Tibial nerve (tissue), 4 donors: ENCODE data around the gene RTBDN. TPM values are rescaled to one million over a fixed set of nuclear protein-coding genes. Genes with fewer than 3 reads are reported as not detected.

Source experiments
- DNase-seq, 2 donors: peaks; one replicate each; pipeline ENCODE4 v3.0.0-alpha.2; 2019; ENCODE audit warnings: low spot score in 2 of 2
- H3K27ac ChIP-seq, 4 donors: fragments of 200-600 bp; sonication (generic) in 3 of 4; one replicate each; pipeline ENCODE4 v1.5.1; 2017 to 2019; ENCODE audit warnings: mild to moderate bottlenecking in 1 of 4
- H3K27me3 ChIP-seq, 2 donors: fragments of 200-600 bp; sonication (generic) in 1 of 2; one replicate each; pipeline versions ENCODE4 v1.5.1 to v1.6.0; 2017 to 2019
- H3K36me3 ChIP-seq, 3 donors: fragments of 200-600 bp; sonication (generic); one replicate each; pipeline ENCODE4 v1.5.1; 2018 to 2019
- H3K4me1 ChIP-seq, 4 donors: fragments of 200-600 bp; sonication (generic) in 3 of 4; one replicate each; pipeline ENCODE4 v1.5.1; 2017 to 2019
- H3K4me3 ChIP-seq, 4 donors: fragments of 200-600 bp; sonication (generic) in 3 of 4; one replicate each; pipeline ENCODE4 v1.5.1; 2017 to 2019; ENCODE audit warnings: mild to moderate bottlenecking in 1 of 4, moderate library complexity in 1 of 4
- H3K9me3 ChIP-seq, 4 donors: fragments of 200-600 bp; sonication (generic) in 3 of 4; one replicate each; pipeline ENCODE4 v1.5.1; 2017 to 2019
- EP300 ChIP-seq, 2 donors: sonication (generic); formaldehyde crosslinking; IDR thresholded peaks; one replicate each; pipeline ENCODE4 v1.6.1; 2017; ENCODE audit warnings: antibody characterized with exemption in 2 of 2, mild to moderate bottlenecking in 1 of 2
- POLR2A ChIP-seq, 2 donors: fragments of 450-650 bp; IDR thresholded peaks; one replicate each; pipeline ENCODE4 v1.6.1; 2017; ENCODE audit warnings: antibody characterized with exemption in 2 of 2, mild to moderate bottlenecking in 2 of 2, moderate library complexity in 2 of 2
- WGBS, 2 donors: methylation state at CpG; one replicate each; pipeline ENCODE4 v1.1.5; 2018; 5-methylcytosine and 5-hydroxymethylcytosine counted together
- total RNA-seq, 4 donors: library from RNA; depleted of rRNA; stranded (reverse); fragments of >200 nt; gene quantifications; one replicate each; pipeline ENCODE4 v1.1.0, GENCODE V29; 2016
- TF ChIP-seq, protein P1 (sequence below), 5 experiments: fragments of 200-600 bp in 3 of 5; fragments of 450-650 bp in 2 of 5; sonication (generic) in 3 of 5; IDR thresholded peaks; one replicate each; pipeline ENCODE4 v1.5.1; 2016 to 2019; ENCODE audit warnings: antibody characterized with exemption in 5 of 5, mild to moderate bottlenecking in 3 of 5, moderate library complexity in 2 of 5

Gene RTBDN
- total RNA-seq, 4 donors from 2014 or later = not detected

DNA sequence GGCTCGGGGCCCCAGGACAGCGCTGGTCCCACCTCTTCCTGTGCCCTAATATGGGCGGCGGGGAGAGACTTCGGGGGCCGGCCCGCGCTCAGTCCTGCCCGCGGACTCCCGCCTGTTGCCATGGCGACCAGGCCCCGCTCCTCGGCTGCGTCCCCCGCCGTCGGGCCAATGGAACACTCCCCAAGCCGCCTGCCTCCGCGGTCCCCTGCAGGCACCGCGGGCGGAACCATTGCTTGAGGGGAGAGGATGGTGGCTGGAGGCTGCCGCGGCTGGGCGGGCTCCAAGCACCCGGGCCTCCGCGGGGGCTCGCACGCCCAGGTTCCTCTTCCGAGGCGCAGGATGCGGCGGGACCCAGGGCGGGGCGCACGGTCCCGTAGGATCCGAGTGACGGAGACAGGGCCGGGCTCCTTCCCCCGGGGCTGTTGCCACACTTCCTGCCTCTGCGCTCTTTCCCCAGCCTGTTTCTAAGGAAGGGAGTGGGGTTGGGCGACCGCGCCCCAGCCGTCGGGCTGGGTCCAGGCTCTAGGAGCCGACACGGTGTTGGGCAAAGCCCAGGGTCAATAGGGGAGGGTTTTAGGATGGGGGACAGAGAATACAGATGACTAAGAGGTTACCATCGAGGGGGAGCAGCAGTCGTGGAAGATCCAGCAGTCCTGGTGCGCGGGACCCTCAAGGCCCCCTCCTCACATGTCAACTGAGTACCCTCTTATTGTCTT, 44.3 kb downstream of the RTBDN start:
- Histone ChIP-seq H3K36me3 (no peaks in the 10 kb centered on the region), H3K4me1 (peaks cover 0 to 65% (median 50%) of the 10 kb centered on the region in 4 donors), H3K27me3 (no peaks in the 10 kb centered on the region), H3K27ac (peak overlapping the region; percentile 99 to 100 (median 99)), H3K4me3 (peak overlapping the region; percentile 61 to 98 (median 79)), H3K9me3 (no peaks in the 10 kb centered on the region)
- TF ChIP-seq EP300 (IDR thresholded peaks at IDR 0.05) (peak; percentile 84 to 99), POLR2A (IDR thresholded peaks at IDR 0.05) (peak; percentile 94)
- TF ChIP-seq, protein P1, sequence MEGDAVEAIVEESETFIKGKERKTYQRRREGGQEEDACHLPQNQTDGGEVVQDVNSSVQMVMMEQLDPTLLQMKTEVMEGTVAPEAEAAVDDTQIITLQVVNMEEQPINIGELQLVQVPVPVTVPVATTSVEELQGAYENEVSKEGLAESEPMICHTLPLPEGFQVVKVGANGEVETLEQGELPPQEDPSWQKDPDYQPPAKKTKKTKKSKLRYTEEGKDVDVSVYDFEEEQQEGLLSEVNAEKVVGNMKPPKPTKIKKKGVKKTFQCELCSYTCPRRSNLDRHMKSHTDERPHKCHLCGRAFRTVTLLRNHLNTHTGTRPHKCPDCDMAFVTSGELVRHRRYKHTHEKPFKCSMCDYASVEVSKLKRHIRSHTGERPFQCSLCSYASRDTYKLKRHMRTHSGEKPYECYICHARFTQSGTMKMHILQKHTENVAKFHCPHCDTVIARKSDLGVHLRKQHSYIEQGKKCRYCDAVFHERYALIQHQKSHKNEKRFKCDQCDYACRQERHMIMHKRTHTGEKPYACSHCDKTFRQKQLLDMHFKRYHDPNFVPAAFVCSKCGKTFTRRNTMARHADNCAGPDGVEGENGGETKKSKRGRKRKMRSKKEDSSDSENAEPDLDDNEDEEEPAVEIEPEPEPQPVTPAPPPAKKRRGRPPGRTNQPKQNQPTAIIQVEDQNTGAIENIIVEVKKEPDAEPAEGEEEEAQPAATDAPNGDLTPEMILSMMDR (IDR thresholded peaks at IDR 0.05) = peak in 2 of 5 experiments; percentile 31 to 50
- 1 to 3% methylated on average over 17 to 30 of the region's 56 CpGs for whole genome bisulfite sequencing, 2 donors
- peak; percentile 90 to 93 for DNase-seq

DNA sequence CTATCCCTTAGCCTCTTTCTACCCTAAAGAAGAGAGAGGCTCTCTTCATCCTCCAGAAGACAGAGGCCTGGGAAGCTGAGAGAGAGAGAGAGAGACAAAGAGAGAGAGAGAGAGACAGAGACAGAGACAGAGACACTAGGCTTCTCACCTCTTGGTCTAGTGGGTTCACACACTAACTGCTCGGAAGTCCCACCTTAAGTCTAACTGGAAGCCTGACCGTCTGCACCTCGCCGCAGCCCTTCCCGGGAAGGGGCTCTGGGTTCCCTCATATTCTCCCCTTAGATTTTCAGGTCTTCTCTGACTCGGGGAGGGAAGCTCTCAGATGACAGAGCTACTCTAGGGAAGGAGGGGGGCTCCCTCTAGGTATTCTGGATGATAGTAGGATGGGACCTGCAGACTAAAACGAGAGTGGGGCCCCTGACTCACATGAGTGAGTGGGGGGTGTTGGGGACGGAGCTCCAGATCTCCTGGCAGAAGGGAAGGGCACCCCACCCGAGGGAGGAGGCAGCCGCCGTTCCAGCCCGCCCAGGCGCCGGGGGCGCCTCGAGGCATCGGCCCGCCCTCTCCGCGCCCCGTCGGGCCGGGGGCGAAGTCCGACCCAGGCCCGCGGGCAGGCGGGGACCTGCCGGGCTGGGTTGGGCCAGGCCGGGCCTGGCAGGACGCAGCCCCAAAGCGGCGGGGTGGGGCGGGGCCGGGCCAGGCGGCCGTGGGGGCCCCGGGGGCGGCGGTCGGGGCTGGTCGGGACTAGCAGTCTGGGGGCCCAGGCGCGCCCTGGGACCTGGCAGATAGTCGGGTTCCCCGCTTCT, 45.1 kb downstream of the RTBDN start:
- peaks cover 0 to 65% (median 52%) of the 10 kb centered on the region in 4 donors for H3K4me1 ChIP-seq
- no peaks in the 10 kb centered on the region for H3K27me3 ChIP-seq

DNA sequence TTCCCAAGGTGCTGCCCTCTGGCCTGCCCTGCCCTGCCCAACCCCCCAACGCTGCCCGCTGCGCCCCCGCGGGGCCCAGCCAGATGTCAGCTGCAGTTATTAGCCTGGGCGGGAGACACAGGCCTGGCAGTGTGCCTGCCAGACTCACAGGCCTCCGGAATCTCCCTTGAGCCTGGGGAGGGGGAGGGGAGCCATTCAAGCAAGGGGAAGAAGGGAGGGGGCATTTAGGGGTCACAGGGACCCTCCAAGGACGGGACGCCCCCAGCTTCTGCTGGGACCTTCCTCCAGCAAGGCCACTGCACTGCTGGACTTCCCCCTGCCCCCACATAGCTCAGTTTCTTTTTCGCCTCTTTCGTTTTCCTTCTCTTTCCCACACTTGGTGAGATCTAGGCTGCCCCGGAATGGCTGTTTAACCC, 45.7 kb downstream of the RTBDN start:
- Histone ChIP-seq H3K4me1 (peaks cover 0 to 65% (median 53%) of the 10 kb centered on the region in 4 donors), H3K36me3 (no peaks in the 10 kb centered on the region), H3K4me3 (peak overlapping the region; percentile 57 to 81 (median 69)), H3K9me3 (no peaks in the 10 kb centered on the region), H3K27me3 (no peaks in the 10 kb centered on the region), H3K27ac (peak overlapping the region; percentile 99 to 100 (median 99))
- peak in 1 of 2 donors; percentile 13 for TF ChIP-seq POLR2A (IDR thresholded peaks at IDR 0.05)
- TF ChIP-seq, protein P1 (IDR thresholded peaks at IDR 0.05) = no peak
- peak in 1 of 2 donors; percentile 74 for TF ChIP-seq EP300 (IDR thresholded peaks at IDR 0.05)
- WGBS, 2 donors = 0 to 1% methylated on average over 11 to 12 of the region's 12 CpGs
- peak in 1 of 2 donors; percentile 79 for DNase-seq

More for the DNA sequence above, 45.1 kb downstream of the RTBDN start:
- peak overlapping the region; percentile 99 to 100 (median 99) for H3K27ac ChIP-seq
- 1 to 2% methylated on average over 9 to 26 of the region's 46 CpGs for WGBS, 2 donors
- H3K9me3 ChIP-seq = no peaks in the 10 kb centered on the region
- TF ChIP-seq EP300 (IDR thresholded peaks at IDR 0.05) (no peak), POLR2A (IDR thresholded peaks at IDR 0.05) (no peak)
- TF ChIP-seq, protein P1 (IDR thresholded peaks at IDR 0.05) = no peak
- H3K36me3 ChIP-seq = no peaks in the 10 kb centered on the region
- no peak for DNase-seq
- H3K4me3 ChIP-seq = peak overlapping the region; percentile 61 to 98 (median 79)

DNA sequence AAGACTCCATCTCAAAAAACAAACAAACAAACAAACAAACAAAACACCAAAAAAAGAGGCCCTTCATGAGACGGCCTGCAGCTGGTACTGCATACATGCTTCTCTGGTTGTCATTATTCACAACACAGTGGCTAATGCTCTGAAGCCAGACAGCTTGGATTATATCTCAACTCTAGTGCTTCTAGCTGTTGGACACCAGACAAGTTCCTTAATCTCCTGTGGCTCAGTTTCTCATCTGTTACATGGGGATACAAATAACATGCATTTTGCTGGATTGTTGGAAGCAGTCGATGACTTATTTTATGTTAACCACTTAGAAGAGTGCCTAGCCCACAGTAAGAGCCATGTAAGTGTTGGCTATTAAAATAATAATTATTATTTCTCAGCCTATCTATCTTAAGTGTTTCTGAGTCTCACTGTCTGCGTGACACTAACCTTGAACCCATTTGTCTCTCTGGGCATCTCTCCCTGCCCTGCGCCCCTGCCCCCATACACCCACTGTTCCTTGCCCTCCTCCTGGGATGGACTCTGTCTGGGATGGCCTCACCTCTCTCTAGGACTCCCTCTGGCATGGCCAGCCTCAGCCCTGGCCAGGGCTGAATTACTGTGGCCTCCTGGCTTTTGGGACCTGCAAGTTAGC, 46.2 kb downstream of the RTBDN start:
- Histone ChIP-seq H3K27ac (peak overlapping the region; percentile 99 to 100 (median 99)), H3K36me3 (no peaks in the 10 kb centered on the region), H3K27me3 (no peaks in the 10 kb centered on the region), H3K9me3 (no peaks in the 10 kb centered on the region), H3K4me1 (peaks cover 0 to 69% (median 58%) of the 10 kb centered on the region in 4 donors), H3K4me3 (peak overlapping the region; percentile 57 to 81 (median 69))
- TF ChIP-seq EP300 (IDR thresholded peaks at IDR 0.05) (no peak), POLR2A (IDR thresholded peaks at IDR 0.05) (no peak)
- TF ChIP-seq, protein P1 (IDR thresholded peaks at IDR 0.05) = no peak
- DNase-seq = no peak
- 28 to 32% methylated on average over 4 of the region's 4 CpGs for WGBS, 2 donors
